ENCODE data around the gene SCYGR4. TPM values are rescaled to one million over a fixed set of nuclear protein-coding genes. Genes with fewer than 3 reads are reported as not detected.

SCYGR4 gene
- total and polyA plus RNA-seq, 3 experiments from 2014 or later, result not detected

DNA sequence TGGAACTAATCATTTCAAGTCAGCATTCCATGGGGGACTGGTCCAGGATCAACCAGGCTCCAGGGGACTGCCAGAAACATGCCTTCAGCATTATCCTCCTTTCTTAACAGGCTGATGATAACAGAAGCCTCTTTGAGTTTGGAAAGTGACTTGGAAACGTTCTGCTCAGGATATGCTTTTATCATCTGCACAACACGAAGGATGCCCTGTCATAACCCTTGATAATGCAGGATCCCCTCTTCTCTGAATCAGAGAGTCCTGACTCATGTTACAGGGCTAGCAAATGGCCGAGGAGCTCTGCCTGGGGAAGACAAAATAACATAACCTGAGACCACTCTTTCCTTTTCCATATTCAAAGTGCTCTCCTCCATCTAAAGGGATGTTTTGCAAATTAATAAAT lies 9.4 kb upstream of the SCYGR4 start:
- H3K4me3 ChIP-seq (ENCODE audit: low read length), result no peak overlapping the region
- H3K27ac ChIP-seq (ENCODE audit: low read depth, low read length), result no peak overlapping the region
- no peak for DNase-seq
- POLR2A ChIA-PET, result no interaction called here
- H3K9me3 Mint-ChIP-seq, result no peaks in the 10 kb centered on the region
- H3K9me3 ChIP-seq (ENCODE audit: low read length), result no peaks in the 10 kb centered on the region
- H3K27me3 Mint-ChIP-seq, result peaks cover 20 to 55% of the 10 kb centered on the region in 2 donors
- peaks cover 13 to 23% (median 17%) of the 10 kb centered on the region in 3 donors for H3K4me1 Mint-ChIP-seq
- no peaks in the 10 kb centered on the region for H3K36me3 Mint-ChIP-seq
- H3K4me3 Mint-ChIP-seq, result no peak overlapping the region
- H3K36me3 ChIP-seq (ENCODE audit: insufficient read depth, low read length), result no peaks in the 10 kb centered on the region
- H3K4me1 ChIP-seq (ENCODE audit: insufficient read depth, low read length), result peaks cover 7% of the 10 kb centered on the region
- CTCF ChIA-PET, result interaction anchor here (1.0 kb wide), 1 partner anchor 12 kb away, joined by 3 read pairs; no protein-coding TSS in a partner anchor
- H3K27me3 ChIP-seq (ENCODE audit: insufficient read depth, low read length, poor library complexity, severe bottlenecking), result no peaks in the 10 kb centered on the region
- peak overlapping the region in 1 of 8 donors; percentile 48 for H3K27ac Mint-ChIP-seq

DNA sequence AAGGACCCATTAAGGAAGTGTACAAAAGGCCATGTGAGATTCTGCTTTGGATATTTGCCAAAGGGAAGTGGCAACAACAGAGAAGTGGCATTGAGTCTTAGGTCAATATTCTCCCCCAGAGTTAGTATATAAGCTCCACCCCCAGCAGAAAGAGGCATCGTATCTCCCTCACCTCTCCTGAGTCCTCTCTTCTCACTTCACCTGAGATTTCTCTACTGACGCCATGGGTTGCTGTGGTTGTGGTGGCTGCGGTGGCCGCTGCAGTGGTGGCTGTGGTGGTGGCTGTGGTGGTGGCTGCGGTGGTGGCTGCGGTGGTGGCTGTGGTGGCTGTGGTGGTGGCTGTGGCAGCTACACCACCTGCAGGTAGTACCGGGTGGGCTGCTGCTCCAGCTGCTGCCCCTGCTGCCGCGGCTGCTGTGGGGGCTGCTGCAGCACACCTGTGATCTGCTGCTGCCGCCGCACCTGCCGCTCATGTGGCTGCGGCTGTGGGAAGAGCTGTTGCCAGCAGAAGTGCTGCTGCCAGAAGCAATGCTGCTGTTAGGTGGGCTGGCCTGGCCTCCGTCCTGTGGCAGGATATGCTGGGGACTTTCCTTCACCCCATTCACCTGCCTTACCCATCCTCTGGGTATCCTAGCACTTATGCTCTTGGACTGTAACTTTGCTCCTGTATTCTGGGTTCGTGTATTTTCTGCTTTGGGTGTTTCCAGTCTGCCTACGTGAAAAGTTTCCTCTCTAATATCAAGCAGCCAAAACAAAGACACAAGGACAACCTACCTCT lies 8.5 kb upstream of the SCYGR4 start:
- ChIA-PET POLR2A (no interaction called here), CTCF (interaction anchor here (1.0 kb wide), 1 partner anchor 11 kb away, joined by 3 read pairs; no protein-coding TSS in a partner anchor)
- Mint-ChIP-seq H3K36me3 (no peaks in the 10 kb centered on the region), H3K27me3 (peaks cover 19 to 54% of the 10 kb centered on the region in 2 donors), H3K27ac (peak overlapping the region in 2 of 8 donors; percentile 2 to 57), H3K9me3 (no peaks in the 10 kb centered on the region), H3K4me1 (peaks cover 13 to 23% (median 17%) of the 10 kb centered on the region in 3 donors), H3K4me3 (no peak overlapping the region)
- peak in 2 of 5 donors; percentile 4 to 9 for DNase-seq
- H3K4me1 ChIP-seq (ENCODE audit: insufficient read depth, low read length), result peaks cover 7% of the 10 kb centered on the region
- no peaks in the 10 kb centered on the region for H3K36me3 ChIP-seq (ENCODE audit: insufficient read depth, low read length)
- no peak overlapping the region for H3K4me3 ChIP-seq (ENCODE audit: low read length)
- H3K27ac ChIP-seq (ENCODE audit: low read depth, low read length), result no peak overlapping the region
- no peaks in the 10 kb centered on the region for H3K9me3 ChIP-seq (ENCODE audit: low read length)
- H3K27me3 ChIP-seq (ENCODE audit: insufficient read depth, low read length, poor library complexity, severe bottlenecking), result no peaks in the 10 kb centered on the region

GRCh38 chr2:227610123-227610522 lies 7.2 kb upstream of the SCYGR4 start:
- H3K27me3 Mint-ChIP-seq, result peaks cover 19 to 45% of the 10 kb centered on the region in 2 donors
- H3K36me3 Mint-ChIP-seq, result no peaks in the 10 kb centered on the region
- H3K36me3 ChIP-seq (ENCODE audit: insufficient read depth, low read length), result no peaks in the 10 kb centered on the region
- H3K4me1 Mint-ChIP-seq, result peaks cover 13 to 23% (median 17%) of the 10 kb centered on the region in 3 donors
- H3K4me3 ChIP-seq (ENCODE audit: low read length), result no peak overlapping the region
- H3K9me3 ChIP-seq (ENCODE audit: low read length), result no peaks in the 10 kb centered on the region
- POLR2A ChIA-PET, result no interaction called here
- H3K4me3 Mint-ChIP-seq, result no peak overlapping the region
- H3K27ac ChIP-seq (ENCODE audit: low read depth, low read length), result no peak overlapping the region
- H3K27me3 ChIP-seq (ENCODE audit: insufficient read depth, low read length, poor library complexity, severe bottlenecking), result no peaks in the 10 kb centered on the region
- no peak for DNase-seq
- CTCF ChIA-PET, result no interaction called here
- peaks cover 7% of the 10 kb centered on the region for H3K4me1 ChIP-seq (ENCODE audit: insufficient read depth, low read length)
- H3K9me3 Mint-ChIP-seq, result no peaks in the 10 kb centered on the region
- H3K27ac Mint-ChIP-seq, result no peak overlapping the region

- Histone ChIP-seq H3K36me3 (ENCODE audit: insufficient read depth, low read length) (no peaks in the 10 kb centered on the region), H3K4me3 (ENCODE audit: low read length) (no peak overlapping the region), H3K4me1 (ENCODE audit: insufficient read depth, low read length) (peaks cover 7% of the 10 kb centered on the region), H3K9me3 (ENCODE audit: low read length) (no peaks in the 10 kb centered on the region), H3K27me3 (ENCODE audit: insufficient read depth, low read length, poor library complexity, severe bottlenecking) (no peaks in the 10 kb centered on the region), H3K27ac (ENCODE audit: low read depth, low read length) (no peak overlapping the region)
- CTCF ChIA-PET, result no interaction called here
- H3K9me3 Mint-ChIP-seq, result no peaks in the 10 kb centered on the region
- H3K4me3 Mint-ChIP-seq, result no peak overlapping the region
- peaks cover 21 to 35% of the 10 kb centered on the region in 2 donors for H3K27me3 Mint-ChIP-seq
- DNase-seq, result no peak
- H3K36me3 Mint-ChIP-seq, result no peaks in the 10 kb centered on the region
- POLR2A ChIA-PET, result no interaction called here
- H3K4me1 Mint-ChIP-seq, result peaks cover 13 to 23% (median 17%) of the 10 kb centered on the region in 3 donors
- no peak overlapping the region for H3K27ac Mint-ChIP-seq
These were observed 4.6 kb upstream of the SCYGR4 start for GRCh38 chr2:227612546-227613271.

- POLR2A ChIA-PET, result no interaction called here
- CTCF ChIA-PET, result no interaction called here
These were observed 4.0 kb upstream of the SCYGR4 start for GRCh38 chr2:227613272-227613660.

DNA sequence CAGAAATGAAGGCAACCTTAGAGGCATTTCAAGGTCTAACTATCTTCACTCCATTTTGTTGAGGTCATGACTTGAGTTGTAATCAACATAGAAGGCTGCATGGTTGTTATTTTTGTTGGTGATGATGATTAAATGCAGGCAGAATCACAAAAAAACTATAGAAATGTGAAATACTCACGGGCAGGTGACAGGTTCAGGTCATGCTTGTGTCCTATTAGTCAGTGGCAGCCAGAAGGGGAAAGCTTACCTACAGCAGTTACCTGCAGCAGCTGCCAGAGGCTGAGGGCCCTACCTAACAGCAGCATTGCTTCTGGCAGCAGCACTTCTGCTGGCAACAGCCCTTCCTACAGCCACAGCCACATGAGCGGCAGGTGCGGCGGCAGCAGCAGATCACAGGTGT lies 3.1 kb upstream of the SCYGR4 start:
- H3K27ac ChIP-seq (ENCODE audit: low read depth, low read length), result no peak overlapping the region
- Mint-ChIP-seq H3K9me3 (no peaks in the 10 kb centered on the region), H3K36me3 (no peaks in the 10 kb centered on the region), H3K27me3 (peaks cover 21 to 44% of the 10 kb centered on the region in 2 donors), H3K4me3 (no peak overlapping the region), H3K27ac (no peak overlapping the region), H3K4me1 (peaks cover 3 to 8% (median 6%) of the 10 kb centered on the region in 3 donors)
- H3K27me3 ChIP-seq (ENCODE audit: insufficient read depth, low read length, poor library complexity, severe bottlenecking), result no peaks in the 10 kb centered on the region
- no peak for DNase-seq
- H3K4me3 ChIP-seq (ENCODE audit: low read length), result no peak overlapping the region
- ChIA-PET POLR2A (no interaction called here), CTCF (no interaction called here)
- no peaks in the 10 kb centered on the region for H3K9me3 ChIP-seq (ENCODE audit: low read length)
- no peaks in the 10 kb centered on the region for H3K4me1 ChIP-seq (ENCODE audit: insufficient read depth, low read length)
- no peaks in the 10 kb centered on the region for H3K36me3 ChIP-seq (ENCODE audit: insufficient read depth, low read length)

More at GRCh38 chr2:227613272-227613660, 4.0 kb upstream of the SCYGR4 start:
- Histone ChIP-seq H3K36me3 (ENCODE audit: insufficient read depth, low read length) (no peaks in the 10 kb centered on the region), H3K4me1 (ENCODE audit: insufficient read depth, low read length) (peaks cover 3% of the 10 kb centered on the region), H3K27ac (ENCODE audit: low read depth, low read length) (no peak overlapping the region), H3K9me3 (ENCODE audit: low read length) (no peaks in the 10 kb centered on the region), H3K4me3 (ENCODE audit: low read length) (no peak overlapping the region), H3K27me3 (ENCODE audit: insufficient read depth, low read length, poor library complexity, severe bottlenecking) (no peaks in the 10 kb centered on the region)
- no peak overlapping the region for H3K27ac Mint-ChIP-seq
- H3K4me3 Mint-ChIP-seq, result no peak overlapping the region
- H3K36me3 Mint-ChIP-seq, result no peaks in the 10 kb centered on the region
- H3K27me3 Mint-ChIP-seq, result peaks cover 21 to 41% of the 10 kb centered on the region in 2 donors
- H3K9me3 Mint-ChIP-seq, result no peaks in the 10 kb centered on the region
- peaks cover 11 to 18% (median 13%) of the 10 kb centered on the region in 3 donors for H3K4me1 Mint-ChIP-seq
- no peak for DNase-seq

DNA sequence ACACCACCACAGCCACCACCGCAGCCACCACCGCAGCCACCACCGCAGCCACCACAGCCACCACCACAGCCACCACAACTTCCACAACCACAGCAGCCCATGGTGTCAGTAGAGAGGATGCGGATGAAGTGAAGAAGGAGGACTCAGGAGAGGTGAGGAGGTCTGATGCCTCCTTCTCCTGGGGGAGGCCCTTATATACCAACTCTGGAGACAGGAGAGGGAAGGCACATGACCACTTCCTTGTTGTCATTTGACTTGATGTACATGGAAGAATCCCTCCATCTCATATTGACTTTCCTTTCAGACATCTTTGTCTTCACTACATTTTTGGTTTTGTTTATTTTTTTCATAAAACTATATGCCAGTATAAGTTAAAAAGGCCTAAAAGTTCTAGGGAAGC lies 2.6 kb upstream of the SCYGR4 start, which contains the start of gene SCYGR3:
TSS of gene SCYGR3 (minus strand) at position 101 of the 400 bp plus-strand sequence. CDS start at position 101, 0 bp downstream.
- H3K4me3 Mint-ChIP-seq, result no peak within 1 kb of the TSS
- no peaks in the 10 kb centered on the region for H3K4me1 ChIP-seq (ENCODE audit: insufficient read depth, low read length)
- POLR2A ChIA-PET, result no interaction called here
- H3K4me3 ChIP-seq (ENCODE audit: low read length), result no peak within 1 kb of the TSS
- no peaks in the 10 kb centered on the region for H3K36me3 Mint-ChIP-seq
- H3K4me1 Mint-ChIP-seq, result peaks cover 3 to 5% (median 4%) of the 10 kb centered on the region in 3 donors
- no peak within 1 kb of the TSS for H3K27ac Mint-ChIP-seq
- H3K27me3 ChIP-seq (ENCODE audit: insufficient read depth, low read length, poor library complexity, severe bottlenecking), result no peaks in the 10 kb centered on the region
- no peak within 1 kb of the TSS for H3K27ac ChIP-seq (ENCODE audit: low read depth, low read length)
- no peak for DNase-seq
- no peaks in the 10 kb centered on the region for H3K9me3 ChIP-seq (ENCODE audit: low read length)
- H3K9me3 Mint-ChIP-seq, result no peaks in the 10 kb centered on the region
- CTCF ChIA-PET, result no interaction called here
- peaks cover 19 to 44% of the 10 kb centered on the region in 2 donors for H3K27me3 Mint-ChIP-seq
- H3K36me3 ChIP-seq (ENCODE audit: insufficient read depth, low read length), result no peaks in the 10 kb centered on the region

DNA sequence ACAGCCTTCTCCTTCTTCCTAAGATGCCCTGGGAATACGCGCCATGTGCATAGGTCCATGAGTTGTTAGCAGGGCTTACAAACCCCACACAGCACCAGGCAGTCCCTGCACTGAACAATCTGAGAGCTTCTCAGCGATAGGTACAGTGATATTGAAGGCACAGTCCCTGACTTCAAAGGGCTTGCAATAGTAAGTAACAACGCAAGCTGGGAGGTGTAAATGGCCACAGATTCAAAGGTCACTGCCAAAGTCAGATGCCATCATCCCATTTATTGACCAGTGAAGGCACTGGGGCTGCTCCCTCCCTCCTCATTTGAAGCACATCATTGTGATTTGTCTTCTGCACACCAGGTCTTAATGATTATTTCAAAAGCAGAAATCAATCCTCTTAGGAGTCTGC lies 2.1 kb upstream of the SCYGR4 start:
- CTCF ChIA-PET, result no interaction called here
- Histone ChIP-seq H3K36me3 (ENCODE audit: insufficient read depth, low read length) (no peaks in the 10 kb centered on the region), H3K27me3 (ENCODE audit: insufficient read depth, low read length, poor library complexity, severe bottlenecking) (no peaks in the 10 kb centered on the region), H3K4me1 (ENCODE audit: insufficient read depth, low read length) (no peaks in the 10 kb centered on the region), H3K4me3 (ENCODE audit: low read length) (no peak overlapping the region), H3K9me3 (ENCODE audit: low read length) (no peaks in the 10 kb centered on the region), H3K27ac (ENCODE audit: low read depth, low read length) (no peak overlapping the region)
- POLR2A ChIA-PET, result no interaction called here
- no peaks in the 10 kb centered on the region for H3K36me3 Mint-ChIP-seq
- H3K4me1 Mint-ChIP-seq, result peaks cover under 1 to 2% (median 2%) of the 10 kb centered on the region in 3 donors
- no peak overlapping the region for H3K27ac Mint-ChIP-seq
- H3K9me3 Mint-ChIP-seq, result no peaks in the 10 kb centered on the region
- DNase-seq, result no peak
- no peak overlapping the region for H3K4me3 Mint-ChIP-seq
- peaks cover 17 to 42% of the 10 kb centered on the region in 2 donors for H3K27me3 Mint-ChIP-seq
